SK-N-SH (cell line): ENCODE results near the gene COA4. TPM values are rescaled to one million over a fixed set of nuclear protein-coding genes. Genes with fewer than 3 reads are reported as not detected.

ENCODE experiments used
- CTCF ChIA-PET: fragments of 300-600, 350-600 bp; formaldehyde crosslinking; extraction: SDS; loops from one replicate; lab custom pipeline; 2021; lab: Yijun Ruan, JAX
- POLR2A ChIA-PET: fragments of 350-600 bp; sonication (Branson Sonifier 250); formaldehyde crosslinking; extraction: SDS; loops from one replicate; lab custom pipeline; 2020; ENCODE audit warnings: antibody characterized with exemption, inconsistent platforms; lab: Yijun Ruan, JAX
- DNase-seq: peaks from one replicate; pipeline ENCODE4 v3.0.0; 2012
- H2AFZ ChIP-seq: fragments of 200-600 bp; sonication (generic); 2 replicates; pipeline ENCODE4 v1.8.1; 2016; ENCODE audit warnings: antibody characterized with exemption, mild to moderate bottlenecking, low read depth
- H3F3A ChIP-seq: fragments of 200-600 bp; sonication (generic); replicated peaks from 2 replicates; pipeline ENCODE3; 2016; ENCODE audit warnings: antibody characterized with exemption, mild to moderate bottlenecking; ENCODE audit not compliant: insufficient read depth
- H3K27ac ChIP-seq, 2 experiments: fragments of 200-500 bp in 1 of 2; fragments of 200-600 bp in 1 of 2; sonication (Bioruptor generic) in 1 of 2; sonication (generic), shearing (Covaris generic) in 1 of 2; 2 replicates each; pipeline versions ENCODE4 v1.5.1 to v1.6.1; 2014 to 2016; ENCODE audit warnings: low read depth in 2 of 2, inconsistent platforms in 1 of 2, low read length in 1 of 2, mild to moderate bottlenecking in 1 of 2, mixed read lengths in 1 of 2
- H3K27me3 ChIP-seq: fragments of 200-600 bp; sonication (generic), shearing (Covaris generic); 2 replicates; pipeline ENCODE4 v1.6.1; 2016; ENCODE audit warnings: mixed run types; ENCODE audit not compliant: insufficient read depth
- H3K36me3 ChIP-seq, 2 experiments: fragments of 200-500 bp in 1 of 2; fragments of 200-600 bp in 1 of 2; sonication (Bioruptor generic) in 1 of 2; sonication (generic) in 1 of 2; replicated peaks in 1 of 2; 2 replicates each; pipeline versions ENCODE3 to v1.5.1; 2014 to 2016; ENCODE audit warnings: low read length in 1 of 2, mild to moderate bottlenecking in 1 of 2; ENCODE audit not compliant: insufficient read depth in 2 of 2, control insufficient read depth in 1 of 2
- H3K4me1 ChIP-seq, 2 experiments: fragments of 200-500 bp in 1 of 2; fragments of 200-600 bp in 1 of 2; sonication (Bioruptor generic) in 1 of 2; sonication (generic), shearing (Covaris generic) in 1 of 2; 2 replicates each; pipeline versions ENCODE4 v1.5.1 to v1.6.1; 2014 to 2016; ENCODE audit warnings: low read depth in 1 of 2, low read length in 1 of 2, mixed run types in 1 of 2; ENCODE audit not compliant: insufficient read depth in 2 of 2, control insufficient read depth in 1 of 2
- H3K4me2 ChIP-seq: fragments of 200-600 bp; sonication (generic), shearing (Covaris generic); 2 replicates; pipeline ENCODE4 v1.6.1; 2017; ENCODE audit warnings: mixed run types
- H3K4me3 ChIP-seq, 2 experiments: fragments of 200-500 bp in 1 of 2; fragments of 200-600 bp in 1 of 2; sonication (Bioruptor generic) in 1 of 2; sonication (generic), shearing (Covaris generic) in 1 of 2; 2 replicates each; pipeline versions ENCODE4 v1.5.1 to v1.8.1; 2014 to 2016; ENCODE audit warnings: low read depth in 2 of 2, inconsistent platforms in 1 of 2, low read length in 1 of 2, mild to moderate bottlenecking in 1 of 2, mixed read lengths in 1 of 2, moderate library complexity in 1 of 2
- H3K79me2 ChIP-seq: fragments of 200-600 bp; sonication (generic); 2 replicates; pipeline ENCODE4 v1.8.1; 2017; ENCODE audit warnings: mild to moderate bottlenecking; ENCODE audit not compliant: insufficient read depth
- H3K9ac ChIP-seq: fragments of 200-600 bp; sonication (generic); 2 replicates; pipeline ENCODE4 v1.6.1; 2017; ENCODE audit warnings: mixed run types
- H3K9me2 ChIP-seq: fragments of 200-600 bp; sonication (generic); 2 replicates; pipeline ENCODE4 v1.6.1; 2017; ENCODE audit warnings: mixed run types
- H3K9me3 ChIP-seq: fragments of 200-600 bp; sonication (generic); 2 replicates; pipeline ENCODE4 v1.6.1; 2017; ENCODE audit warnings: mixed run types, mild to moderate bottlenecking, moderate library complexity
- H4K20me1 ChIP-seq: fragments of 200-600 bp; sonication (generic); 2 replicates; pipeline ENCODE4 v1.6.1; 2017; ENCODE audit warnings: mild to moderate bottlenecking, mixed run types; ENCODE audit not compliant: insufficient read depth
- EP300 ChIP-seq, 2 experiments: IDR thresholded peaks; 2 replicates each; pipeline versions ENCODE4 v1.4.0 to v1.6.1; 2012; ENCODE audit warnings: borderline replicate concordance in 1 of 2, low read depth in 1 of 2, low read length in 1 of 2
- FOSL2 ChIP-seq: IDR thresholded peaks from 2 replicates; pipeline ENCODE4 v1.4.0; 2012; ENCODE audit warnings: low read depth, mild to moderate bottlenecking, moderate library complexity, borderline replicate concordance
- FOXM1 ChIP-seq: IDR thresholded peaks from 2 replicates; pipeline ENCODE4 v1.4.0; 2012; ENCODE audit warnings: low read depth, mild to moderate bottlenecking
- GABPA ChIP-seq: IDR thresholded peaks from 2 replicates; pipeline ENCODE4 v1.4.0; 2012; ENCODE audit warnings: low read depth, mild to moderate bottlenecking
- GATA2 ChIP-seq: sonication (generic); formaldehyde crosslinking; IDR thresholded peaks from 2 replicates; pipeline ENCODE4 v1.5.0; 2020; ENCODE audit warnings: mild to moderate bottlenecking, missing genetic modification reagents
- IRF3 ChIP-seq: fragments of 150-350 bp; IDR thresholded peaks from 2 replicates; pipeline ENCODE4 v1.6.1; 2016; ENCODE audit warnings: mild to moderate bottlenecking, low read depth, low read length
- JUND ChIP-seq: IDR thresholded peaks from 2 replicates; pipeline ENCODE4 v1.4.0; 2012
- MAX ChIP-seq: IDR thresholded peaks from 2 replicates; pipeline ENCODE4 v1.4.0; 2012; ENCODE audit warnings: low read depth
- MEF2A ChIP-seq: IDR thresholded peaks from 2 replicates; pipeline ENCODE4 v1.4.0; 2012; ENCODE audit warnings: low read depth, borderline replicate concordance
- MXI1 ChIP-seq: IDR thresholded peaks from 2 replicates; pipeline ENCODE4 v1.6.1; 2012; ENCODE audit warnings: mild to moderate bottlenecking, low read depth, low read length, improper control_type of control experiment
- NFIC ChIP-seq: IDR thresholded peaks from 2 replicates; pipeline ENCODE4 v1.4.0; 2012; ENCODE audit warnings: borderline replicate concordance
- RXRA ChIP-seq: IDR thresholded peaks from 2 replicates; pipeline ENCODE4 v1.4.0; 2012; ENCODE audit warnings: low read depth, mild to moderate bottlenecking, borderline replicate concordance
- SMC3 ChIP-seq: IDR thresholded peaks from 2 replicates; pipeline ENCODE4 v1.6.1; 2012; ENCODE audit warnings: low read depth, low read length, improper control_type of control experiment
- TAF1 ChIP-seq: IDR thresholded peaks from 2 replicates; pipeline ENCODE4 v1.6.1; 2012; ENCODE audit warnings: low read depth, mild to moderate bottlenecking, low read length, moderate library complexity, borderline replicate concordance
- TCF12 ChIP-seq: IDR thresholded peaks from 2 replicates; pipeline ENCODE4 v1.4.0; 2012
- ZBTB33 ChIP-seq: IDR thresholded peaks from 2 replicates; pipeline ENCODE4 v1.4.0; 2012; ENCODE audit warnings: low read depth, borderline replicate concordance
- WGBS: methylation state at CpG from one replicate; pipeline ENCODE4 v1.1.6; 2017; ENCODE audit warnings: low lambda C conversion rate; 5-methylcytosine and 5-hydroxymethylcytosine counted together
- polyA plus RNA-seq, 3 experiments: library from polyadenylated mRNA; depleted of rRNA; stranded (reverse); fragments of >200 nt; gene quantifications; 2 replicates each; pipeline ENCODE4 v1.2.3, GENCODE V29; 2012

The COA4 gene
- polyA plus RNA-seq, 1 of the 3 experiments (the other 2 are of a cell fraction): 171 TPM

- TF ChIP-seq ZBTB33 (no peak), TCF12 (no peak), JUND (no peak), FOSL2 (no peak), NFIC (no peak), GABPA (no peak)
Measured at GRCh38 chr11:73872749-73873357, 3.8 kb downstream of the COA4 start (continued).

GRCh38 chr11:73870261-73870660, 6.4 kb downstream of the COA4 start:
- Histone ChIP-seq H3K4me2 (no peak overlapping the region), H2AFZ (no peak overlapping the region), H3K79me2 (peaks cover 26% of the 10 kb centered on the region), H4K20me1 (no peaks in the 10 kb centered on the region), H3K36me3 (peaks cover 15 to 49% of the 10 kb centered on the region in 2 experiments), H3F3A (peaks cover 45% of the 10 kb centered on the region), H3K9ac (no peak overlapping the region), H3K4me3 (no peak overlapping the region), H3K4me1 (peaks cover 12 to 15% of the 10 kb centered on the region in 2 experiments), H3K27ac (no peak overlapping the region)
- POLR2A ChIA-PET: interaction anchor here (1.1 to 1.4 kb wide), 2 partner anchors 15 to 82 kb away, joined by 3 to 7 read pairs; partner anchors contain the start of gene MRPL48
- no peak for DNase-seq
- WGBS: 95% methylated on average over 3 of the region's 3 CpGs
- TF ChIP-seq EP300 (IDR thresholded peaks at IDR 0.05; ENCODE audit: borderline replicate concordance in 1 of 2, low read depth in 1 of 2, low read length in 1 of 2) (no peak), FOXM1 (no peak), TAF1 (no peak), FOSL2 (no peak), MAX (no peak), MEF2A (no peak), SMC3 (no peak), NFIC (no peak), RXRA (no peak), ZBTB33 (no peak), GATA2 (no peak), IRF3 (no peak), MXI1 (no peak)
- TF ChIP-seq, all 33 proteins: peak for 0
- CTCF ChIA-PET: interaction anchor here (1.3 kb wide), 1 partner anchor 8 kb away, joined by 6 read pairs; no protein-coding TSS in a partner anchor
- Histone ChIP-seq H3K9me3 (no peaks in the 10 kb centered on the region), H3K9me2 (no peaks in the 10 kb centered on the region), H3K27me3 (no peaks in the 10 kb centered on the region)
